ENCODE measurements around the gene VIL1. TPM values are rescaled to one million over a fixed set of nuclear protein-coding genes. Genes with fewer than 3 reads are reported as not detected.

VIL1 gene
- total RNA-seq, 6 experiments from 2014 or later = 2.1 to 118 (median 19.1) TPM

GRCh38 chr2:218395456-218395825 lies 23.5 kb upstream of the VIL1 start:
- ATAC-seq = no peak
- Histone ChIP-seq H3K27ac (peak overlapping the region; percentile 93 to 100 (median 100)), H3K4me3 (peak overlapping the region; percentile 77 to 100 (median 97)), H3K4me1 (peaks cover 0 to 13% (median 0%) of the 10 kb centered on the region in 4 donors), H3K27me3 (no peaks in the 10 kb centered on the region), H3K9me3 (no peaks in the 10 kb centered on the region), H3K36me3 (no peaks in the 10 kb centered on the region)
- no peak for TF ChIP-seq POLR2A (IDR thresholded peaks at IDR 0.05)
- TF ChIP-seq, protein P1, sequence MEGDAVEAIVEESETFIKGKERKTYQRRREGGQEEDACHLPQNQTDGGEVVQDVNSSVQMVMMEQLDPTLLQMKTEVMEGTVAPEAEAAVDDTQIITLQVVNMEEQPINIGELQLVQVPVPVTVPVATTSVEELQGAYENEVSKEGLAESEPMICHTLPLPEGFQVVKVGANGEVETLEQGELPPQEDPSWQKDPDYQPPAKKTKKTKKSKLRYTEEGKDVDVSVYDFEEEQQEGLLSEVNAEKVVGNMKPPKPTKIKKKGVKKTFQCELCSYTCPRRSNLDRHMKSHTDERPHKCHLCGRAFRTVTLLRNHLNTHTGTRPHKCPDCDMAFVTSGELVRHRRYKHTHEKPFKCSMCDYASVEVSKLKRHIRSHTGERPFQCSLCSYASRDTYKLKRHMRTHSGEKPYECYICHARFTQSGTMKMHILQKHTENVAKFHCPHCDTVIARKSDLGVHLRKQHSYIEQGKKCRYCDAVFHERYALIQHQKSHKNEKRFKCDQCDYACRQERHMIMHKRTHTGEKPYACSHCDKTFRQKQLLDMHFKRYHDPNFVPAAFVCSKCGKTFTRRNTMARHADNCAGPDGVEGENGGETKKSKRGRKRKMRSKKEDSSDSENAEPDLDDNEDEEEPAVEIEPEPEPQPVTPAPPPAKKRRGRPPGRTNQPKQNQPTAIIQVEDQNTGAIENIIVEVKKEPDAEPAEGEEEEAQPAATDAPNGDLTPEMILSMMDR (IDR thresholded peaks at IDR 0.05) = no peak
- no peak for DNase-seq
- 25% methylated on average over 13 of the region's 16 CpGs for WGBS (ENCODE audit: insufficient coverage, low coverage, low lambda C conversion rate, missing lambda C conversion rate)
- intact Hi-C loops (cut with DNase I) = loop anchor here in 1 of 2 donors (10.0 kb wide), 1 partner anchor 91 kb away; no protein-coding TSS in a partner anchor

- peak overlapping the region; percentile 77 to 100 (median 97) for H3K4me3 ChIP-seq
- no peaks in the 10 kb centered on the region for H3K27me3 ChIP-seq
- intact Hi-C loops (cut with DNase I) = loop anchor here in 1 of 2 donors (10.0 kb wide), 1 partner anchor 91 kb away; no protein-coding TSS in a partner anchor
- peak; percentile 59 for TF ChIP-seq POLR2A (IDR thresholded peaks at IDR 0.05)
- TF ChIP-seq, protein P1 (IDR thresholded peaks at IDR 0.05) = peak; percentile 86 to 97 (median 89)
- H3K27ac ChIP-seq = peak overlapping the region; percentile 93 to 100 (median 100)
- H3K4me1 ChIP-seq = peaks cover 0 to 13% (median 0%) of the 10 kb centered on the region in 4 donors
- ATAC-seq = peak; percentile 59 to 76 (median 63)
- DNase-seq = peak; percentile 95 to 97 (median 96)
- 4% methylated on average over 12 of the region's 57 CpGs for WGBS (ENCODE audit: insufficient coverage, low coverage, low lambda C conversion rate, missing lambda C conversion rate)
- no peaks in the 10 kb centered on the region for H3K9me3 ChIP-seq
- H3K36me3 ChIP-seq = no peaks in the 10 kb centered on the region
These were observed 22.9 kb upstream of the VIL1 start for GRCh38 chr2:218395826-218396687.

GRCh38 chr2:218396688-218397462 lies 22.0 kb upstream of the VIL1 start:
- TF ChIP-seq, protein P1 (IDR thresholded peaks at IDR 0.05) = no peak
- no peak for TF ChIP-seq POLR2A (IDR thresholded peaks at IDR 0.05)
- intact Hi-C loops (cut with DNase I) = loop anchor here in 1 of 2 donors (10.0 kb wide), 1 partner anchor 92 kb away; no protein-coding TSS in a partner anchor
- H3K9me3 ChIP-seq = no peaks in the 10 kb centered on the region
- H3K27me3 ChIP-seq = no peaks in the 10 kb centered on the region
- DNase-seq (peak; percentile 74 to 84 (median 80)), ATAC-seq (peak in 1 of 4 donors; percentile 1)
- H3K4me1 ChIP-seq = peaks cover 0 to 20% (median 3%) of the 10 kb centered on the region in 4 donors
- H3K4me3 ChIP-seq = peak overlapping the region; percentile 77 to 100 (median 97)
- peaks cover 0 to 5% (median under 1%) of the 10 kb centered on the region in 4 donors for H3K36me3 ChIP-seq
- H3K27ac ChIP-seq = peak overlapping the region; percentile 93 to 100 (median 100)
- 1% methylated on average over 14 of the region's 27 CpGs for WGBS (ENCODE audit: insufficient coverage, low coverage, low lambda C conversion rate, missing lambda C conversion rate)

GRCh38 chr2:218397463-218397819 lies 21.5 kb upstream of the VIL1 start:
- Histone ChIP-seq H3K27ac (peak overlapping the region; percentile 93 to 100 (median 100)), H3K9me3 (no peaks in the 10 kb centered on the region), H3K4me3 (peak overlapping the region; percentile 77 to 100 (median 97)), H3K27me3 (no peaks in the 10 kb centered on the region), H3K36me3 (peaks cover 0 to 10% (median 5%) of the 10 kb centered on the region in 4 donors), H3K4me1 (peaks cover 0 to 26% (median 6%) of the 10 kb centered on the region in 4 donors)
- intact Hi-C loops (cut with DNase I) = loop anchor here in 1 of 2 donors (10.0 kb wide), 1 partner anchor 93 kb away; no protein-coding TSS in a partner anchor
- ATAC-seq = no peak
- no peak for TF ChIP-seq POLR2A (IDR thresholded peaks at IDR 0.05)
- TF ChIP-seq, protein P1 (IDR thresholded peaks at IDR 0.05) = no peak
- 0% methylated on average over 9 of the region's 12 CpGs for WGBS (ENCODE audit: insufficient coverage, low coverage, low lambda C conversion rate, missing lambda C conversion rate)
- DNase-seq = no peak
